RWPE1 (cell line): Measurements from ENCODE around the gene SCAANT1.

ENCODE experiments used
- CTCF ChIA-PET: fragments of 350-600 bp; sonication (Branson Sonifier 250); formaldehyde crosslinking; extraction: SDS; loops from one replicate; lab custom pipeline; 2021; lab: Yijun Ruan, JAX
- POLR2A ChIA-PET: fragments of 400-600 bp; formaldehyde crosslinking; extraction: SDS; loops from one replicate; lab custom pipeline; 2020; ENCODE audit warnings: antibody characterized with exemption; ENCODE audit not compliant: low non-redundant PET; lab: Yijun Ruan, JAX
- DNase-seq: peaks from one replicate; pipeline ENCODE4 v3.0.0; 2012; ENCODE audit warnings: low spot score
- H3K27ac ChIP-seq: fragments of 450-650 bp; 2 replicates; pipeline ENCODE4 v1.5.1; 2017
- CTCF ChIP-seq: fragments of 450-650 bp; conservative IDR thresholded peaks from 2 replicates; pipeline ENCODE4 v1.5.1; 2017; ENCODE audit warnings: low read depth, mild to moderate bottlenecking

Gene SCAANT1

GRCh38 chr3:63955036-63955650 is 43.0 kb upstream of the SCAANT1 start:
- CTCF ChIA-PET: no interaction called here
- POLR2A ChIA-PET: no interaction called here
- no peak for TF ChIP-seq CTCF
- no peak overlapping the region for H3K27ac ChIP-seq
- no peak for DNase-seq

GRCh38 chr3:63954182-63954581 is 42.0 kb upstream of the SCAANT1 start:
- no peak for TF ChIP-seq CTCF
- ChIA-PET CTCF (no interaction called here), POLR2A (no interaction called here)
- peak; percentile 52 for DNase-seq
- peak overlapping the region; percentile 62 for H3K27ac ChIP-seq

- ChIA-PET POLR2A (no interaction called here), CTCF (no interaction called here)
- no peak overlapping the region for H3K27ac ChIP-seq
- no peak for TF ChIP-seq CTCF
- DNase-seq: no peak
Measured at GRCh38 chr3:63952248-63952594, 40.0 kb upstream of the SCAANT1 start.

- no peak for DNase-seq
- CTCF ChIA-PET: interaction anchor here (0.8 kb wide), 1 partner anchor 328 kb away, joined by 3 read pairs; no protein-coding TSS in a partner anchor
- H3K27ac ChIP-seq: no peak overlapping the region
- TF ChIP-seq CTCF: no peak
- POLR2A ChIA-PET: no interaction called here
Measured at GRCh38 chr3:63951492-63952247, 39.5 kb upstream of the SCAANT1 start.

- no peak overlapping the region for H3K27ac ChIP-seq
- ChIA-PET CTCF (interaction anchor here (0.8 kb wide), 1 partner anchor 327 kb away, joined by 3 read pairs; no protein-coding TSS in a partner anchor), POLR2A (no interaction called here)
- DNase-seq: no peak
- TF ChIP-seq CTCF: no peak
Measured at GRCh38 chr3:63950698-63951097, 38.5 kb upstream of the SCAANT1 start.

GRCh38 chr3:63949005-63949404 is 36.8 kb upstream of the SCAANT1 start:
- CTCF ChIA-PET: no interaction called here
- H3K27ac ChIP-seq: no peak overlapping the region

More at GRCh38 chr3:63949005-63949404, 36.8 kb upstream of the SCAANT1 start:
- no peak for DNase-seq
- TF ChIP-seq CTCF: no peak
- POLR2A ChIA-PET: no interaction called here
